ENCODE results near the gene PATJ.

The PATJ gene

GRCh38 chr1:62034790-62035189 lies 292.5 kb downstream of the PATJ start:
- TF ChIP-seq, protein P1, sequence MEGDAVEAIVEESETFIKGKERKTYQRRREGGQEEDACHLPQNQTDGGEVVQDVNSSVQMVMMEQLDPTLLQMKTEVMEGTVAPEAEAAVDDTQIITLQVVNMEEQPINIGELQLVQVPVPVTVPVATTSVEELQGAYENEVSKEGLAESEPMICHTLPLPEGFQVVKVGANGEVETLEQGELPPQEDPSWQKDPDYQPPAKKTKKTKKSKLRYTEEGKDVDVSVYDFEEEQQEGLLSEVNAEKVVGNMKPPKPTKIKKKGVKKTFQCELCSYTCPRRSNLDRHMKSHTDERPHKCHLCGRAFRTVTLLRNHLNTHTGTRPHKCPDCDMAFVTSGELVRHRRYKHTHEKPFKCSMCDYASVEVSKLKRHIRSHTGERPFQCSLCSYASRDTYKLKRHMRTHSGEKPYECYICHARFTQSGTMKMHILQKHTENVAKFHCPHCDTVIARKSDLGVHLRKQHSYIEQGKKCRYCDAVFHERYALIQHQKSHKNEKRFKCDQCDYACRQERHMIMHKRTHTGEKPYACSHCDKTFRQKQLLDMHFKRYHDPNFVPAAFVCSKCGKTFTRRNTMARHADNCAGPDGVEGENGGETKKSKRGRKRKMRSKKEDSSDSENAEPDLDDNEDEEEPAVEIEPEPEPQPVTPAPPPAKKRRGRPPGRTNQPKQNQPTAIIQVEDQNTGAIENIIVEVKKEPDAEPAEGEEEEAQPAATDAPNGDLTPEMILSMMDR (conservative IDR thresholded peaks at IDR 0.05) = no peak
- no peak overlapping the region for H3K27ac ChIP-seq

DNA sequence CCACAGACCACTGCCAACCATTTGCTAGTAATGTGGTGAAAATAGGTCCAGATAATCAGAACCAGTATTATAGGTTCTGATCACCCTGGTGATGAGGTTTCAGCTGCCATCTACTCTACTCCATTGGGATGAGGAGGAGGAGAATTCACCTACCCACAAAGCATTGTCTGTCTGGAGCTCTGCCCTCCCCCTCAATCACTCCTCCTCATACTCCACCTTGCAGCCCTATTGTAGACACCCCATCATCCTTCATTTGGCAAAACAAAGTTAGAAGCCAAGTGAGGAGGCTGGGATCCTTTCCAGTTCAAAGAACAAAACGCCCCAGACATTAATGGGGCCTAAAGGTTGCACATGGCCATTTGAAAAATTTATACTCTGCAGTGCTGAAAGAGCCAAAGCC lies 295.0 kb downstream of the PATJ start:
- H3K27ac ChIP-seq = no peak overlapping the region
- TF ChIP-seq, protein P1 (conservative IDR thresholded peaks at IDR 0.05) = no peak

DNA sequence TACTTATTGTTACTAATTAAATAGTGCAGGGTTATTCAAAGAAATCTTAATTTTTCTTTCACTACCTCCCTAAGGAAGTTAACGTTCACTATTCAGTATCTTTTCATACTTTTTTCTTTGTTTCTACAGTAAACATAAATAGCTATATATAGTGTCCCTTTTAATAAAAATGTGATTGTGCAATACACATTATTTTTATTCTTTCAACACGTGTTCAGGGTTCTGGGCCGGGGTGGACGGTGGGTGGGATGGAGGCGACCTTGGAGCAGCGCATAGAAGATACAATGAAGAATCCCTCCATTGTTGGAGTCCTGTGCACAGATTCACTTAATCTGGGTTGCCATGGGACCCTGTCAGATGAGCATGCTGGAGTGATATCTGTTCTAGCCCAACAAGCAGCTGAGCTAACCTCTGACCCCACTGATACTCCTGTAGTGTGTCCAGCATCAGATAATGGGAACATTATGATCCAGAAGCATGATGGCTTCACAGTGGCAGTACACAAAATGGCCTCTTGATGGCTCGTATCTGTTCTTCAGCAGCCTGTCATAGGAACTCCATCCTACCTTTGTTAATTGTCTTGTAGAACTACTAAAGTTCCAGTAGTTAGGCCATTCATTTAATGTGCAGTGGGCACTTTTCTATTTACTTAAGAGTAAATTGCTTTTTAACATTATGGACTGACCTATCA lies 296.5 kb downstream of the PATJ start:
- no peak overlapping the region for H3K27ac ChIP-seq
- TF ChIP-seq, protein P1 (conservative IDR thresholded peaks at IDR 0.05) = peak; percentile 18; the same call in 1 of the 2 replicates

DNA sequence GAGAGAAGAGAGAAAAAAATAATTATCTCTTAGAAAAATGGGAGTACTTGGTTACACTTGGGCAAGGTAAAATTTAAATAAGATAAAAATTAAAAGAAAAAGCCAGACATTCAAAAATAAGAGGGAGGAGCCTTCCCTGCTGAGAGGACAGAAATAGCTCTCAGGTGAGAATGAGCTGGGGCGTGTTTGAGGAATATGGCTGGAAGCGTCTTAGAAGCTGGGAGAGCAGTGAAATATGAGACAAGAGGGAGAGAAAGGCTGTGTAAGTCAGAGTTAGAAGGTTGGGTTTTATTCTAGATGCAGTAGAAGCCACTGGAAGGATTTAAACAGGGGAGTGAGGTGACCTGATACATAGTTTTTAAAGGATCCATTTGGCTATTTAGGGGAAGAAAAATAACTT lies 298.2 kb downstream of the PATJ start:
- H3K27ac ChIP-seq = no peak overlapping the region
- TF ChIP-seq, protein P1 (conservative IDR thresholded peaks at IDR 0.05) = no peak

- TF ChIP-seq, protein P1 (conservative IDR thresholded peaks at IDR 0.05) = no peak
Observed at GRCh38 chr1:62040973-62041372, 298.7 kb downstream of the PATJ start.

DNA sequence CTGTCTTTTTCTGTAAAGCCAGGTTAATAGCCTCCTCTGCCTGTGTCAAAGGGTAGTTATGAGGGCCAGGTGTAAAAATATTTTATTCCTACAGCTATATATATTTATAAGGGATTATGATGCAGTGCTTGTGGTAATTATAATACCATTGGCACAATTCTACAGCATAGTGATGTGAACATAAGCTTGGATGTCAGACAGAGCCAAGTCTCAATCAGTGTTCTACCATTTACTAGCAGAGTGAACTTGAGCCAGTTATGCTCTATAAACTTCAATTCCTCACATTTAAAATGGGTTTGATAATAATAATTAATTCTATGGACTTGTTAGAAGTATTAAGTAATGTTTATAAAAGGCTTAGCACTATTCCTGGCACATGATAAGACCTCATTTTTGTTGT lies 300.9 kb downstream of the PATJ start:
- TF ChIP-seq, protein P1 (conservative IDR thresholded peaks at IDR 0.05) = no peak
- no peak overlapping the region for H3K27ac ChIP-seq

More at GRCh38 chr1:62040973-62041372, 298.7 kb downstream of the PATJ start:
- H3K27ac ChIP-seq = no peak overlapping the region

DNA sequence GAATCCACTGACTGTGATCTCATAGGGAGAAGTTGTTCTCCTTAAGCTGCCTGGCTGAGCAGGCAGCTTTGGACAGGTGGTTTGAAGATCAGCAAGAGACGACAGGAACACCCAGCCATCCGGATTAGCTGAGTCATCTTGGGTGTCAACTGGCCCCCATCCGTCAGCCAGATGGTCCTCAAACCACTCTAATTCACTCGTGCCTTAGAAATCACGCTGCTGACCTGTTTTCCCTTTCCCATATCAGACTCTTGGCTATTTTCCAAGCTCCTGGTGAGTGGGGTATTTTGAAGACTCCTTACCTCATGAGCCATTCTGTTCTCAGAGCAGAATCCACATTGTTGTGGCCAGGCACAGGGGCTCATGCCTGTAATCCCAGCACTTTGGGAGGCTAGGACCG lies 303.3 kb downstream of the PATJ start:
- TF ChIP-seq, protein P1 (conservative IDR thresholded peaks at IDR 0.05) = no peak
- no peak overlapping the region for H3K27ac ChIP-seq

Data from VCaP (cell line).